D721Med (cell line): ENCODE data around the gene CD96.
"Not testable (repeated sequence)": the region's sequence is repeated elsewhere in the genome, so short reads cannot be mapped to it uniquely, and the experiment has no call there.

ENCODE experiments used
- DNase-seq: peaks from one replicate; pipeline ENCODE4 v3.0.0; 2011; ENCODE audit warnings: low spot score; ENCODE audit not compliant: insufficient read length
- FAIRE-seq: peaks from 2 replicates; lab custom pipeline; 2011; peaks lifted over from hg19 to GRCh38; lab: Jason Lieb, UNC
- CTCF ChIP-seq: IDR thresholded peaks from 2 replicates; pipeline ENCODE4 v1.5.1; 2012; ENCODE audit warnings: mild to moderate bottlenecking, control low read depth; ENCODE audit not compliant: insufficient read depth; ENCODE audit errors: missing control alignments

The CD96 gene

DNA sequence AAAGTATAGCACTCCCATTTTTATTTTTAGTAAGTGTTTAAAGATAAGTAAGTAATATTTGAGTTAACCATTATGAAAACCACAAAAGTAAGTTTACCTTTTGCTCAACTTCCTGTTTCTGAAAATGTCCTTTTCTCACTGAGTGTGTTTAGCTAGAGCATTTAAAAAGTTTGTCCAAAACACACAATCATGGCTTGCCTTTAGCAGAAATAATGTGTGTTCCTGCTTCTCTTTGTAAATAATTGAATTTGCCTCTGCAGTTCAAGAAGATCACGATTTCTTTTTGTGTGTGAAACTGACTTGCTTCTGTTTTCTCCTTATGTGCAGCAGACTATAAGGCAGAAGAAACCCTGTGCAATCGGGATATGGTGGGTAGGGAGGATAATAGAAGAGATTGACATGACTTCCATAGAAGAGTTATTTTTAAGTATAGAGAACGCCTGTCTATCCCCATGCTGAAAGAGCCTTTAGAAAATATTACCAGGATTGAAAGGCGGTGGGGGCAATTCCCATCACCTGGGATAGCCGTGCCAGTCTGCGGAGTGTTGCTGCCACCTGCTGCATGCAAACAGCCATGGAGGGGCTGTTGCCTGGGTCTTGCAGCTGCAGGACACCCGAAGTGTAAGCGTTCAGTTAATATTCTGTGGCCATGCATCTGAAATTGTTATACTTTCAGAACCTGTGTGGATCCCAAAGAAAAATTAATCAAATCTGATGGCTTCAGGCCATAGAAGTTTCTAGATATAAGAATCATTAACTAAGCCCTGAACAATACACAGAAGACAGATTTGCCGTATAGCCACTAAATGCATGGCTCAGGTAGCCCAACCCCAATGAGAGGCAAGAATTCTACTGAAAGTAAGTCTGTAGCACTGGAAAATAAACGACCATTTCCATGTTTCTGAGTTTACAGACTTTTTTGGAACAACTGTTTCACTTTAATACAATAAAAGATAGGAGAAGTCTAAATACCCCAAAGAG is 2.4 kb upstream of the CD96 start:
- FAIRE-seq (no peak), DNase-seq (no peak)
- peak; percentile 89 for TF ChIP-seq CTCF

DNA sequence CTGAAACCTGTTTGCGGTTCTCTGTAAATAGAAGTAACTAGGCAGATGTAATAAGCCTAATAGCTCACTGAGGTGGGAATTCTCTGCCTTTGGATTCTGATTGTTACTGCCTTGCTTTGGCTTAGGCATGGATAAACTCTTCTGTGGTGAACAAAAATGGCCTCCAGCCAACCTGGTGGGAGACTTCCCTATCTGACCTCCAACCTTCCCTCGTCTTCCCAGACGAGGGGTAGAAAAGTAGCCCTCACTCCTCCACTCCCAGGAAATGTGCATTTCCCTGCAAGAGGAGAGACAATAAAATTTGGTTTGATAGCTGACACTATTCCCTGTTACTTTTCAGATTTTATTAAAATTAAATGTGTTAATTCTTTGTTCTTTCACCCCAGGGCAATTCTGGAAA is 606 bp upstream of the CD96 start:
- no peak for FAIRE-seq
- no peak for TF ChIP-seq CTCF
- no peak for DNase-seq

- no peak for TF ChIP-seq CTCF
- DNase-seq (no peak), FAIRE-seq (no peak)
Observed at GRCh38 chr3:111542611-111543300, 759 bp downstream of the CD96 start.

DNA sequence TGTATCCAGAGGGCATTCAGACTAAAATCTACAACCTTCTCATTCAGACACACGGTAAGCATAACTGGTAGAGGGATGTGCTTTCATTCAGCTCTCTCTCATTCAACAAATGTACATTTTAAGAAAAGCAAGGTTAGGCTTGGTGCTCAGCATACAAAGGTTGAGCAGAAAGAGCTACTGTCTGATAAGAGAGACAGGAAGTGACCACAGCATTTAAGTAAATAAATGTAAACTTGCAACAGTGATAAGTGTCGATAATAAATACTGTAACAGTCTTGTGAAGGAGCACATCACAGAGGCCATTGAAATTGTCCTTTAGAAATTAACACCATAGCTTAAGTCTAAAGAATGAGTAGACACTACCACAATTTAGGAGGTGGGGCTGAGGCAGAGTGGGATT is 3.4 kb downstream of the CD96 start:
- TF ChIP-seq CTCF: no peak
- FAIRE-seq (no peak), DNase-seq (no peak)

GRCh38 chr3:111547631-111548030 is 5.6 kb downstream of the CD96 start:
- no peak for TF ChIP-seq CTCF
- DNase-seq: no peak
- FAIRE-seq: no peak

DNA sequence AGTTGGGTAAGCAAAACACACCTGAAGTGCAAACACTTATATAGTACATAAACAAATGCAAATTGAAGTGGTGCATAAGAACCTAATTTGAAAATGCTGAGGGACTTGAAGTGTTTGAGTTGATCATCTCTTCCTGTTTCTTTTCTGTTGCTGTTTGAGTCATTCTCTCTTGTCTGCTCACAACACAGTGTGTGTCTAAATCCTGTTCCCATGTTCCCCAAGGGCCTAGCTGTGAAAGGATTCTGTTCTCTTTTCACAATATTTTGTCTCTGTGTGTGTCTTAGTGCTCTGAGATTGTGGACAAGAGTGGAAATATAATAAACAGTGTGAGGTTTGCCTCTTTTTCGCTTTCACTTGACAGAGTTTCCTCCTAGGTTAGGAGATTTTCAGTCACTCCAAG is 6.1 kb downstream of the CD96 start:
- no peak for DNase-seq
- no peak for FAIRE-seq
- no peak for TF ChIP-seq CTCF

DNA sequence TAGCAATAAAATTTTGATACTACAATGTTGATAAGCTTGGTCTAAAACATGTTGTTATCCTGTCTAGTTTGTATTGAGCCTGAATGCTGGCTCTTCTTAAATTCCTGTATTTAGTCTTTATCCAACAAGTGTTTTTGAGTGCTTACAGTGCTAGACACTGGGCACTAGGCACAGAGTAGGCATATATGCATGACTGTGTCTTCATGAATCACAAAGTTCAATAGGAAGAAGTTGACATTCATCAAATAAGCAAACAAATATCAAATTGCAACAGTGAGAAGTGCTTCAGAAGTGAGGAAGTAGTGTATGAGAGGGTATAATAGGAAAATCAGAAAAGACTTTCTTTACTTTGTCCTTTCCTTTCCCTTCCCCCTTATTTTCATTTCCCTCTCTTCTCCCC is 6.8 kb downstream of the CD96 start:
- no peak for TF ChIP-seq CTCF
- DNase-seq: no peak
- no peak for FAIRE-seq

GRCh38 chr3:111561902-111562301 is 19.9 kb downstream of the CD96 start:
- not testable (repeated sequence) for FAIRE-seq, DNase-seq
